K562 (cell line): Measurements from ENCODE around the gene SYK. TPM values are rescaled to one million over a fixed set of nuclear protein-coding genes. Genes with fewer than 3 reads are reported as not detected.

Experiments
- ATAC-seq: fragments of 200-7000 bp; cut with Tn5 transposase; 3 replicates; pipeline ENCODE4 v1.9.1; 2020; ENCODE audit warnings: moderate library complexity
- BruUV-seq: library from RNA; stranded (reverse); fragments of 400-500 nt; replicated peaks from 2 replicates; lab custom pipeline; 2021; lab: Mats Ljungman, UMichigan
- CTCF ChIA-PET: fragments of 300-600 bp; formaldehyde crosslinking; extraction: SDS; loops from one replicate; lab custom pipeline; 2021; ENCODE audit warnings: low intra/inter-chr PET ratio; lab: Yijun Ruan, JAX
- POLR2A ChIA-PET: fragments of 300-600, 350-650 bp; sonication (Branson Sonifier 250); formaldehyde crosslinking; extraction: SDS; loops from one replicate; lab custom pipeline; 2021; ENCODE audit warnings: antibody characterized with exemption, inconsistent platforms; lab: Yijun Ruan, JAX
- DNase-seq, 4 experiments: peaks; one replicate each; pipeline versions ENCODE4 v3.0.0 to v3.0.0-alpha.2; 2011 to 2018; ENCODE audit warnings: low spot score in 3 of 4, mixed read lengths in 3 of 4; ENCODE audit errors: extremely low read depth in 1 of 4
- FAIRE-seq: peaks from 2 replicates; lab custom pipeline; 2011; peaks lifted over from hg19 to GRCh38; lab: Jason Lieb, UNC
- H2AFZ ChIP-seq: 2 replicates; pipeline ENCODE4 v1.6.0; 2011; ENCODE audit warnings: low read depth, low read length, control low read depth, inconsistent platforms
- H3K27ac ChIP-seq: fragments of 200-600 bp; 3 replicates; pipeline ENCODE4 v1.8.0; 2011; ENCODE audit warnings: low read depth, mild to moderate bottlenecking, control low read depth, inconsistent platforms, low read length, moderate library complexity, mixed read lengths; ENCODE audit errors: extremely low read depth
- H3K27me3 ChIP-seq, 2 experiments: fragments of 300-600 bp in 1 of 2; 2 replicates in 1 of 2; 3 replicates in 1 of 2; pipeline versions ENCODE4 v1.6.0 to v1.8.0; 2011; ENCODE audit warnings: inconsistent platforms in 2 of 2, low read length in 2 of 2, mild to moderate bottlenecking in 1 of 2, mixed read lengths in 1 of 2, moderate library complexity in 1 of 2; ENCODE audit not compliant: control insufficient read depth in 2 of 2, insufficient read depth in 2 of 2
- H3K36me3 ChIP-seq: fragments of 300-600 bp; 3 replicates; pipeline ENCODE4 v1.8.0; 2011; ENCODE audit warnings: mild to moderate bottlenecking, low read length, inconsistent platforms; ENCODE audit not compliant: control insufficient read depth, insufficient read depth
- H3K4me1 ChIP-seq, 2 experiments: fragments of 200-600 bp in 1 of 2; replicated peaks in 1 of 2; 2 replicates in 1 of 2; 3 replicates in 1 of 2; pipeline versions ENCODE4 v1.5.1 to v1.8.0; 2011; ENCODE audit warnings: inconsistent platforms in 2 of 2, low read length in 2 of 2, mild to moderate bottlenecking in 1 of 2, mixed read lengths in 1 of 2, moderate library complexity in 1 of 2; ENCODE audit not compliant: control insufficient read depth in 2 of 2, insufficient read depth in 2 of 2
- H3K4me2 ChIP-seq: 2 replicates; pipeline ENCODE4 v1.6.1; 2011; ENCODE audit warnings: low read length, control low read depth, inconsistent platforms, mixed read lengths; ENCODE audit not compliant: insufficient read depth
- H3K4me3 ChIP-seq: fragments of 200-600 bp; sonication (generic), shearing (Covaris generic); 2 replicates; pipeline ENCODE4 v1.5.1; 2016; ENCODE audit warnings: control low read depth, inconsistent platforms
- H3K79me2 ChIP-seq: fragments of 200-600 bp; 3 replicates; pipeline ENCODE4 v1.8.0; 2011; ENCODE audit warnings: low read length, inconsistent platforms; ENCODE audit not compliant: control insufficient read depth, insufficient read depth
- H3K9ac ChIP-seq, 2 experiments: 2 replicates each; pipeline versions ENCODE4 v1.6.0 to v1.6.1; 2011; ENCODE audit warnings: low read depth in 2 of 2, low read length in 2 of 2, control low read depth in 1 of 2, inconsistent platforms in 1 of 2, mild to moderate bottlenecking in 1 of 2, mixed read lengths in 1 of 2; ENCODE audit not compliant: insufficient read depth in 1 of 2
- H3K9me1 ChIP-seq: one replicate; pipeline ENCODE4 v1.6.0; 2011; ENCODE audit warnings: inconsistent platforms, mild to moderate bottlenecking, low read length, moderate library complexity; ENCODE audit not compliant: control insufficient read depth, insufficient read depth
- H3K9me3 ChIP-seq: replicated peaks from 2 replicates; pipeline ENCODE4 v1.5.1; 2011; ENCODE audit warnings: low read depth, low read length, inconsistent platforms; ENCODE audit not compliant: control insufficient read depth, insufficient read depth
- H4K20me1 ChIP-seq: replicated peaks from 2 replicates; pipeline ENCODE4 v1.6.1; 2011; ENCODE audit warnings: low read length, inconsistent platforms, mixed read lengths; ENCODE audit not compliant: control insufficient read depth, insufficient read depth
- CBFA2T2 ChIP-seq: fragments of 450-650 bp; conservative IDR thresholded peaks from 2 replicates; pipeline ENCODE4 v1.6.1; 2017; ENCODE audit warnings: mild to moderate bottlenecking
- KDM5B ChIP-seq: fragments of 200-600 bp; sonication (generic); IDR thresholded peaks from 2 replicates; pipeline ENCODE4 v1.6.1; 2012; ENCODE audit warnings: low read depth, mild to moderate bottlenecking, moderate library complexity, low read length, control low read depth, inconsistent platforms; ENCODE audit not compliant: insufficient replicate concordance
- PTRF ChIP-seq: fragments of 450-650 bp; IDR thresholded peaks from 2 replicates; pipeline ENCODE4 v1.6.1; 2016; ENCODE audit warnings: mild to moderate bottlenecking, missing genetic modification characterization, missing compliant biosample characterization
- SIRT6 ChIP-seq: IDR thresholded peaks from one replicate; pipeline ENCODE4 v1.6.1; 2012; ENCODE audit warnings: low read depth, mild to moderate bottlenecking, control low read depth, inconsistent platforms, low read length, moderate library complexity
- ZBTB12 ChIP-seq: fragments of 250-450 bp; sonication (Bioruptor Pico); IDR thresholded peaks from 2 replicates; pipeline ENCODE4 v1.4.0; 2020
- ZNF551 ChIP-seq: fragments of 250-450 bp; sonication (Bioruptor Pico); IDR thresholded peaks from 2 replicates; pipeline ENCODE4 v1.5.0; 2021; ENCODE audit warnings: mild to moderate bottlenecking, moderate library complexity
- WGBS: fragments of 100-300 bp; shearing (Covaris generic); methylation state at CpG from one replicate; pipeline ENCODE4 v1.1.6; 2016; ENCODE audit warnings: low coverage, mixed read lengths; ENCODE audit not compliant: insufficient coverage; ENCODE audit errors: missing lambda C conversion rate; 5-methylcytosine and 5-hydroxymethylcytosine counted together
- in situ Hi-C: fragments of 300-500 bp; cut with MboI; formaldehyde crosslinking; loops from 4 replicates; pipeline ENCODE4 v1.15.0; 2018; ENCODE audit warnings: inconsistent platforms, mixed read lengths
- intact Hi-C: fragments of 100-400 bp; cut with micrococcal nuclease; formaldehyde crosslinking; loops from 2 replicates; pipeline ENCODE4 v1.14.2; 2022
- polyA plus RNA-seq, 8 experiments: library from polyadenylated mRNA; depleted of rRNA in 4 of 8; stranded (reverse) in 5 of 8; unstranded in 3 of 8; fragments of >200 nt; fragmentation: Nextera tagmentation in 2 of 8; fragmentation: Illumina TruSeq in 1 of 8; extraction: Ambion mirVana in 2 of 8; extraction: Trizol in 1 of 8; gene quantifications; 2 replicates each; pipeline versions ENCODE4 v1.2.1 to v1.2.3, GENCODE V29; 2011 to 2014; ENCODE audit warnings: inconsistent platforms in 1 of 8, missing spikeins in 1 of 8
- total RNA-seq, 7 experiments: library from RNA; depleted of rRNA in 6 of 7; stranded (reverse); fragments of >200 nt in 6 of 7; fragmentation: Illumina TruSeq in 2 of 7; extraction: Trizol in 2 of 7; gene quantifications; 2 replicates each; pipeline versions ENCODE4 v1.2.1 to v1.2.3, GENCODE V29; 2011 to 2021; ENCODE audit warnings: low replicate concordance in 1 of 7

The SYK gene
- total and polyA plus RNA-seq, 9 of the 15 experiments (the other 6 are each of a cell fraction or from before 2014, with no cell fraction given) = 3.9 to 32.7 (median 16.7) TPM

- no peaks in the 10 kb centered on the region for H3K9me3 ChIP-seq
- no peaks in the 10 kb centered on the region; a peak in 1 of 5 replicates for H3K4me1 ChIP-seq
- no peak overlapping the region for H2AFZ ChIP-seq
- FAIRE-seq (no peak), ATAC-seq (no peak), DNase-seq (no peak)
- H3K9me1 ChIP-seq = no peaks in the 10 kb centered on the region
- H3K4me2 ChIP-seq = no peak overlapping the region
- no peak for TF ChIP-seq PTRF (tag)
- no peak for TF ChIP-seq CBFA2T2
- TF ChIP-seq ZNF551 (CRISPR knock-in tag) = no peak
- no peak for TF ChIP-seq ZBTB12 (CRISPR knock-in tag)
- TF ChIP-seq SIRT6 = no peak
- TF ChIP-seq KDM5B = no peak
- WGBS = 55% methylated on average over 3 of the region's 3 CpGs
- H3K79me2 ChIP-seq = no peaks in the 10 kb centered on the region
- no peaks in the 10 kb centered on the region for H4K20me1 ChIP-seq
- peaks cover 14% of the 10 kb centered on the region; the same call in 1 of the 3 replicates for H3K36me3 ChIP-seq
- BruUV-seq = no TSS peak
- no peak overlapping the region for H3K9ac ChIP-seq
- ChIA-PET POLR2A (no interaction called here), CTCF (interaction anchor here (0.8 to 2.5 kb wide), 2 partner anchors 645 to 729 kb away, joined by 3 to 14 read pairs; no protein-coding TSS in a partner anchor)
- H3K27me3 ChIP-seq = no peaks in the 10 kb centered on the region
- intact Hi-C loops = loop anchor here (2.0 kb wide), 1 partner anchor 97 kb away; no protein-coding TSS in a partner anchor
- H3K4me3 ChIP-seq = no peak overlapping the region
- in situ Hi-C loops = no loop called here
- no peak overlapping the region for H3K27ac ChIP-seq
These were observed 69.8 kb downstream of the SYK start for GRCh38 chr9:90871327-90871935.
